Right renal cortex interstitium (tissue), 3 donors: ENCODE results near the gene SLC25A42. TPM values are rescaled to one million over a fixed set of nuclear protein-coding genes. Genes with fewer than 3 reads are reported as not detected.

Experiments
- DNase-seq, 3 donors: peaks; one replicate each; pipeline ENCODE4 v3.0.0-alpha.2; 2013; ENCODE audit warnings: low read depth in 3 of 3, low spot score in 2 of 3
- polyA plus RNA-seq, 3 donors: library from polyadenylated mRNA; unstranded; fragments of 120-200 nt; gene quantifications; one replicate each; pipeline ENCODE4 v1.2.1, GENCODE V29; 2013; ENCODE audit not compliant: insufficient read length in 3 of 3

Gene SLC25A42
- polyA plus RNA-seq, 3 donors: 13.0 to 19.2 (median 16.2) TPM

GRCh38 chr19:19050731-19051130 is 13.1 kb upstream of the SLC25A42 start:
- DNase-seq: no peak

GRCh38 chr19:19051478-19052213 is 12.1 kb upstream of the SLC25A42 start:
- DNase-seq: no peak

GRCh38 chr19:19052921-19053320 is 10.9 kb upstream of the SLC25A42 start:
- DNase-seq: no peak

- no peak for DNase-seq
These were observed 10.1 kb upstream of the SLC25A42 start for GRCh38 chr19:19053508-19054314.

GRCh38 chr19:19054315-19054938 is 9.4 kb upstream of the SLC25A42 start:
- DNase-seq: no peak

GRCh38 chr19:19054939-19055440 is 8.8 kb upstream of the SLC25A42 start:
- DNase-seq: no peak

- no peak for DNase-seq
These were observed 8.1 kb upstream of the SLC25A42 start for GRCh38 chr19:19055701-19056100.

GRCh38 chr19:19056636-19057275 is 7.0 kb upstream of the SLC25A42 start:
- no peak for DNase-seq

GRCh38 chr19:19057317-19057716 is 6.5 kb upstream of the SLC25A42 start:
- no peak for DNase-seq

GRCh38 chr19:19057720-19058119 is 6.1 kb upstream of the SLC25A42 start:
- no peak for DNase-seq

- no peak for DNase-seq
These were observed 4.6 kb upstream of the SLC25A42 start for GRCh38 chr19:19059018-19059836.

GRCh38 chr19:19059837-19060611 is 3.8 kb upstream of the SLC25A42 start:
- no peak for DNase-seq

GRCh38 chr19:19061506-19061905 is 2.3 kb upstream of the SLC25A42 start:
- no peak for DNase-seq

- peak in 1 of 3 donors; percentile 32 for DNase-seq
These were observed 1.2 kb upstream of the SLC25A42 start for GRCh38 chr19:19062454-19063182.

GRCh38 chr19:19064098-19064722 is 416 bp downstream of the SLC25A42 start:
- DNase-seq: no peak

- DNase-seq: no peak
These were observed 1.3 kb downstream of the SLC25A42 start for GRCh38 chr19:19064811-19065745.
